ENCODE data around the gene UBQLNL.

The UBQLNL gene

GRCh38 chr11:5516599-5516998 is at the start of gene UBQLNL:
Gene UBQLNL, minus strand, starts transcription at chr11:5516699. Its CDS starts 258 bp downstream, at chr11:5516441.
- H3K27me3 ChIP-seq (ENCODE audit: low read depth) = no peaks in the 10 kb centered on the region
- in situ Hi-C loops (cut with MboI; ENCODE audit: low sequenced_read_pairs) = no loop called here
- H3K36me3 ChIP-seq (replicated peaks) = no peaks in the 10 kb centered on the region
- no peak within 1 kb of the TSS for H3K4me3 ChIP-seq
- DNase-seq (ENCODE audit: low spot score in 2 of 2) = no peak
- no peaks in the 10 kb centered on the region for H3K9me3 ChIP-seq
- no peaks in the 10 kb centered on the region for H3K4me1 ChIP-seq

- DNase-seq (ENCODE audit: low spot score in 2 of 2) = no peak
- Histone ChIP-seq H3K36me3 (replicated peaks) (no peaks in the 10 kb centered on the region), H3K9me3 (no peaks in the 10 kb centered on the region), H3K4me1 (no peaks in the 10 kb centered on the region), H3K27me3 (ENCODE audit: low read depth) (no peaks in the 10 kb centered on the region), H3K4me3 (no peak overlapping the region)
- in situ Hi-C loops (cut with MboI; ENCODE audit: low sequenced_read_pairs) = no loop called here
Observed at GRCh38 chr11:5564259-5565019, 47.9 kb upstream of the UBQLNL start.

- Histone ChIP-seq H3K4me3 (no peak overlapping the region), H3K9me3 (no peaks in the 10 kb centered on the region), H3K36me3 (replicated peaks) (no peaks in the 10 kb centered on the region), H3K27me3 (ENCODE audit: low read depth) (no peaks in the 10 kb centered on the region), H3K4me1 (no peaks in the 10 kb centered on the region)
- in situ Hi-C loops (cut with MboI; ENCODE audit: low sequenced_read_pairs) = no loop called here
- no peak for DNase-seq (ENCODE audit: low spot score in 2 of 2)
Observed at GRCh38 chr11:5557751-5558150, 41.3 kb upstream of the UBQLNL start.

- Histone ChIP-seq H3K36me3 (replicated peaks) (no peaks in the 10 kb centered on the region), H3K4me1 (no peaks in the 10 kb centered on the region), H3K4me3 (no peak overlapping the region), H3K27me3 (ENCODE audit: low read depth) (no peaks in the 10 kb centered on the region), H3K9me3 (no peaks in the 10 kb centered on the region)
- in situ Hi-C loops (cut with MboI; ENCODE audit: low sequenced_read_pairs) = no loop called here
- DNase-seq (ENCODE audit: low spot score in 2 of 2) = no peak
Observed at GRCh38 chr11:5556596-5557188, 40.2 kb upstream of the UBQLNL start.

GRCh38 chr11:5553343-5553742 is 36.8 kb upstream of the UBQLNL start:
- Histone ChIP-seq H3K27me3 (ENCODE audit: low read depth) (no peaks in the 10 kb centered on the region), H3K9me3 (no peaks in the 10 kb centered on the region), H3K4me1 (no peaks in the 10 kb centered on the region), H3K4me3 (no peak overlapping the region), H3K36me3 (replicated peaks) (no peaks in the 10 kb centered on the region)
- no peak for DNase-seq (ENCODE audit: low spot score in 2 of 2)
- in situ Hi-C loops (cut with MboI; ENCODE audit: low sequenced_read_pairs) = no loop called here

- Histone ChIP-seq H3K9me3 (no peaks in the 10 kb centered on the region), H3K27me3 (ENCODE audit: low read depth) (no peaks in the 10 kb centered on the region), H3K4me1 (no peaks in the 10 kb centered on the region), H3K36me3 (replicated peaks) (no peaks in the 10 kb centered on the region), H3K4me3 (no peak overlapping the region)
- in situ Hi-C loops (cut with MboI; ENCODE audit: low sequenced_read_pairs) = no loop called here
- no peak for DNase-seq (ENCODE audit: low spot score in 2 of 2)
Observed at GRCh38 chr11:5550440-5551095, 34.1 kb upstream of the UBQLNL start.

- Histone ChIP-seq H3K27me3 (ENCODE audit: low read depth) (no peaks in the 10 kb centered on the region), H3K36me3 (replicated peaks) (no peaks in the 10 kb centered on the region), H3K4me3 (no peak within 1 kb of the TSS), H3K4me1 (no peaks in the 10 kb centered on the region), H3K9me3 (no peaks in the 10 kb centered on the region)
- in situ Hi-C loops (cut with MboI; ENCODE audit: low sequenced_read_pairs) = no loop called here
- no peak for DNase-seq (ENCODE audit: low spot score in 2 of 2)
Observed at GRCh38 chr11:5548440-5548839, 31.9 kb upstream of the UBQLNL start, which contains the start of gene OR52H1. Gene OR52H1, minus strand, starts transcription at chr11:5548540. Its CDS starts 3,035 bp downstream, at chr11:5545505.

GRCh38 chr11:5547982-5548381 is 31.5 kb upstream of the UBQLNL start:
- H3K36me3 ChIP-seq (replicated peaks) = no peaks in the 10 kb centered on the region
- H3K9me3 ChIP-seq = no peaks in the 10 kb centered on the region
- in situ Hi-C loops (cut with MboI; ENCODE audit: low sequenced_read_pairs) = no loop called here

GRCh38 chr11:5546457-5546856 is 30.0 kb upstream of the UBQLNL start:
- Histone ChIP-seq H3K4me1 (no peaks in the 10 kb centered on the region), H3K36me3 (replicated peaks) (no peaks in the 10 kb centered on the region), H3K9me3 (no peaks in the 10 kb centered on the region), H3K27me3 (ENCODE audit: low read depth) (no peaks in the 10 kb centered on the region), H3K4me3 (no peak overlapping the region)
- in situ Hi-C loops (cut with MboI; ENCODE audit: low sequenced_read_pairs) = no loop called here
- no peak for DNase-seq (ENCODE audit: low spot score in 2 of 2)

More at GRCh38 chr11:5547982-5548381, 31.5 kb upstream of the UBQLNL start:
- no peaks in the 10 kb centered on the region for H3K4me1 ChIP-seq
- no peak for DNase-seq (ENCODE audit: low spot score in 2 of 2)
- no peak overlapping the region for H3K4me3 ChIP-seq
- H3K27me3 ChIP-seq (ENCODE audit: low read depth) = no peaks in the 10 kb centered on the region

- H3K4me3 ChIP-seq = no peak overlapping the region
- H3K9me3 ChIP-seq = no peaks in the 10 kb centered on the region
- H3K4me1 ChIP-seq = no peaks in the 10 kb centered on the region
- H3K36me3 ChIP-seq (replicated peaks) = no peaks in the 10 kb centered on the region
- no peaks in the 10 kb centered on the region for H3K27me3 ChIP-seq (ENCODE audit: low read depth)
- no peak for DNase-seq (ENCODE audit: low spot score in 2 of 2)
- in situ Hi-C loops (cut with MboI; ENCODE audit: low sequenced_read_pairs) = no loop called here
Observed at GRCh38 chr11:5541427-5541826, 24.9 kb upstream of the UBQLNL start.

GRCh38 chr11:5536482-5536881 is 20.0 kb upstream of the UBQLNL start:
- in situ Hi-C loops (cut with MboI; ENCODE audit: low sequenced_read_pairs) = no loop called here
- no peaks in the 10 kb centered on the region for H3K4me1 ChIP-seq
- no peaks in the 10 kb centered on the region for H3K36me3 ChIP-seq (replicated peaks)

GRCh38 chr11:5534046-5534445 is 17.5 kb upstream of the UBQLNL start:
- no peak for DNase-seq (ENCODE audit: low spot score in 2 of 2)
- Histone ChIP-seq H3K4me3 (no peak overlapping the region), H3K4me1 (no peaks in the 10 kb centered on the region), H3K9me3 (no peaks in the 10 kb centered on the region), H3K27me3 (ENCODE audit: low read depth) (no peaks in the 10 kb centered on the region), H3K36me3 (replicated peaks) (no peaks in the 10 kb centered on the region)
- in situ Hi-C loops (cut with MboI; ENCODE audit: low sequenced_read_pairs) = no loop called here

More at GRCh38 chr11:5536482-5536881, 20.0 kb upstream of the UBQLNL start:
- H3K4me3 ChIP-seq = no peak overlapping the region
- no peaks in the 10 kb centered on the region for H3K27me3 ChIP-seq (ENCODE audit: low read depth)
- no peaks in the 10 kb centered on the region for H3K9me3 ChIP-seq
- DNase-seq (ENCODE audit: low spot score in 2 of 2) = no peak

GRCh38 chr11:5531053-5531831 is 14.7 kb upstream of the UBQLNL start:
- no peak for DNase-seq (ENCODE audit: low spot score in 2 of 2)
- Histone ChIP-seq H3K9me3 (no peaks in the 10 kb centered on the region), H3K27me3 (ENCODE audit: low read depth) (no peaks in the 10 kb centered on the region), H3K4me3 (no peak overlapping the region), H3K36me3 (replicated peaks) (no peaks in the 10 kb centered on the region), H3K4me1 (no peaks in the 10 kb centered on the region)
- in situ Hi-C loops (cut with MboI; ENCODE audit: low sequenced_read_pairs) = no loop called here
